ENCODE results near the gene NALCN. TPM values are rescaled to one million over a fixed set of nuclear protein-coding genes. Genes with fewer than 3 reads are reported as not detected.

The NALCN gene
- total RNA-seq, 3 donors from 2014 or later (not counting 1 experiment from before 2014, with no cell fraction given) = not detected

DNA sequence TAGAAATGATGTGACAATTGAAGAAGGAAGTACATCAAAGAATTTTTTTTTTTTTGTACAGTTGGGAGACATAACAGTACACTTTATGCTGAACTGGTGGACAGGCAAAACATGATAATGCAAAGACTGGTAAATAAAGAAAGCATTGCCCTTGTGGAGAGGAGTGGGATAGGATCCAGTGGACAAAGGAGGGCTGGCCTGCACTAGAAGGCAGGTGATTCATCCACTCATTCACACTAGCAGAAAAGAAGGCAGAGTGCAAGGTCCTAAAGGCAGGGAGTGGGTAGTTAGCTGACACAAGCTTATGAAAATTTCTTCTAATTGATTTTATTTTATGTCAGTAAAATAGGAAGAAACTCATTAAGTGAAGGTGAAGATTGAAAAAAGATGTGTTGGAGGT, 17.6 kb upstream of the NALCN start:
- peaks cover 10 to 14% of the 10 kb centered on the region in 2 donors for H3K9me3 Mint-ChIP-seq
- H3K4me1 Mint-ChIP-seq = no peaks in the 10 kb centered on the region
- H3K4me3 ChIP-seq (ENCODE audit: low read length) = no peak overlapping the region
- H3K4me3 Mint-ChIP-seq = no peak overlapping the region
- H3K27ac ChIP-seq (ENCODE audit: low read length) = no peak overlapping the region
- no peak overlapping the region for H3K27ac Mint-ChIP-seq
- DNase-seq = no peak
- no peaks in the 10 kb centered on the region for H3K4me1 ChIP-seq (ENCODE audit: control insufficient read depth, insufficient read depth, low read length)
- no peaks in the 10 kb centered on the region for H3K27me3 ChIP-seq (ENCODE audit: control insufficient read depth, insufficient read depth, low read length)
- TF ChIP-seq, protein P1, sequence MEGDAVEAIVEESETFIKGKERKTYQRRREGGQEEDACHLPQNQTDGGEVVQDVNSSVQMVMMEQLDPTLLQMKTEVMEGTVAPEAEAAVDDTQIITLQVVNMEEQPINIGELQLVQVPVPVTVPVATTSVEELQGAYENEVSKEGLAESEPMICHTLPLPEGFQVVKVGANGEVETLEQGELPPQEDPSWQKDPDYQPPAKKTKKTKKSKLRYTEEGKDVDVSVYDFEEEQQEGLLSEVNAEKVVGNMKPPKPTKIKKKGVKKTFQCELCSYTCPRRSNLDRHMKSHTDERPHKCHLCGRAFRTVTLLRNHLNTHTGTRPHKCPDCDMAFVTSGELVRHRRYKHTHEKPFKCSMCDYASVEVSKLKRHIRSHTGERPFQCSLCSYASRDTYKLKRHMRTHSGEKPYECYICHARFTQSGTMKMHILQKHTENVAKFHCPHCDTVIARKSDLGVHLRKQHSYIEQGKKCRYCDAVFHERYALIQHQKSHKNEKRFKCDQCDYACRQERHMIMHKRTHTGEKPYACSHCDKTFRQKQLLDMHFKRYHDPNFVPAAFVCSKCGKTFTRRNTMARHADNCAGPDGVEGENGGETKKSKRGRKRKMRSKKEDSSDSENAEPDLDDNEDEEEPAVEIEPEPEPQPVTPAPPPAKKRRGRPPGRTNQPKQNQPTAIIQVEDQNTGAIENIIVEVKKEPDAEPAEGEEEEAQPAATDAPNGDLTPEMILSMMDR (IDR thresholded peaks at IDR 0.05) = no peak
- no peaks in the 10 kb centered on the region for H3K27me3 Mint-ChIP-seq (ENCODE audit: low read depth in 2 of 2)
- no peaks in the 10 kb centered on the region for H3K36me3 Mint-ChIP-seq
- ATAC-seq = no peak
- no peaks in the 10 kb centered on the region for H3K36me3 ChIP-seq (ENCODE audit: control insufficient read depth, insufficient read depth, low read length)
- H3K9me3 ChIP-seq (ENCODE audit: control insufficient read depth, insufficient read depth, low read length) = no peaks in the 10 kb centered on the region
- intact Hi-C loops (cut with micrococcal nuclease) = no loop called here

DNA sequence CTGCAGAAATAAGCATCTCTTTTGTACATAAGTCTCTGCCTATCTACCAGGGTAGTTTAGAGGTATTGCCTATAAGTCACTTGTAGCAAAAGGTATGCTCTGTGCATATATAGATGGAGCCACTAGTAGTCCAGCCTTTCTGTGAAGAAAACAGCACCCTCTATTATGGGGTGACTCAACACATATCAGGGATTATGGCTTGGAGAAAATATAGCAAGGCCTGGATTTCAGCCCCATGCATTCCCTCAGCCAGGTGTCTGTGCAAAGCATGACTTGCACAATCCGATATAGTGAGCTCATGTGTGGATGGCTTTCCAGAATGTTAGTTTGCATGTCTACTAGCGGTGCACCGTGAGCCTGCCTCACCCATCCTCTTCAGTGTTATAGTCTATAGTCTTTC, 13.4 kb upstream of the NALCN start:
- no peak overlapping the region for H3K4me3 Mint-ChIP-seq
- no peaks in the 10 kb centered on the region for H3K9me3 ChIP-seq (ENCODE audit: control insufficient read depth, insufficient read depth, low read length)
- no peak overlapping the region for H3K27ac ChIP-seq (ENCODE audit: low read length)
- H3K9me3 Mint-ChIP-seq = peaks cover 12 to 13% of the 10 kb centered on the region in 2 donors
- no peaks in the 10 kb centered on the region for H3K36me3 ChIP-seq (ENCODE audit: control insufficient read depth, insufficient read depth, low read length)
- H3K27me3 Mint-ChIP-seq (ENCODE audit: low read depth in 2 of 2) = no peaks in the 10 kb centered on the region
- H3K27ac Mint-ChIP-seq = no peak overlapping the region
- 92% methylated on average over 3 of the region's 3 CpGs for WGBS (ENCODE audit: insufficient coverage)
- H3K4me3 ChIP-seq (ENCODE audit: low read length) = no peak overlapping the region
- DNase-seq (no peak), ATAC-seq (no peak)
- H3K27me3 ChIP-seq (ENCODE audit: control insufficient read depth, insufficient read depth, low read length) = no peaks in the 10 kb centered on the region
- H3K36me3 Mint-ChIP-seq = no peaks in the 10 kb centered on the region
- TF ChIP-seq, protein P1 (IDR thresholded peaks at IDR 0.05) = no peak
- no peaks in the 10 kb centered on the region for H3K4me1 ChIP-seq (ENCODE audit: control insufficient read depth, insufficient read depth, low read length)
- H3K4me1 Mint-ChIP-seq = no peaks in the 10 kb centered on the region
- intact Hi-C loops (cut with micrococcal nuclease) = no loop called here

DNA sequence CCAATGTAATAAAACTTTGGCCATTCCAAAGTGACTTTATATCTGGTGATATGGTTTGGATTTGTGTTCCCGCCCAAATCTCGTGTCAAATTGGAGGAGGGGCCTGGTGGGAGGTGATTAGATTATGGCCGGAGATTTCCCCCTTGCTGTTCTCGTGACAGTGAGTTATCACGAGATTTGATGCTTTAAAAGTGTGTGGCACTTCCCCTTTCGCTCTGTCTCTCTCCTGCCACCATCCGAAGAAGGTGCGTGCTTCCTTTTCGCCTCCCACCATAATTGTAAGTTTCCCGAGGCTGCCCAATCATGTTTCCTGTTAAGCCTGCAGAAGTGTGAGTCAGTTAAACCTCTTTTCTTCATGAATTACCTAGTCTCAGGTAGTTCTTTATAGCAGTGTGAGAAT, 9.3 kb upstream of the NALCN start:
- H3K9me3 Mint-ChIP-seq = peaks cover 2 to 4% of the 10 kb centered on the region in 2 donors
- WGBS (ENCODE audit: insufficient coverage) = 67% methylated on average over 10 of the region's 10 CpGs

DNA sequence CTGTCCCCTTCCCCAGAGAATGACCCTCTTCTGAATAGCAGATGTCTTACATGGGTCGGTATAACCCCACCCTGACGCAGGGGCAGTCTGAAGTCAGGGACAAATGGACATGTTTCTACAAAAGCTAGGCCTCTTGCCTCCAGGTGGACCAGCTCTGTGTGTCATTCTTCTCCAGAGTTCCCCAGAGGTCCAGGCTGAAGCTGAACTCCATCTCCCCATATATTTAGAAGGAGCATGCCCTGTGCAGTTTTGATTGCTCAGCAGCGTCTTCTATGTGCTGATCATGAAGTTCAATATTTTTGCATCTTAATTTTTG, 8.8 kb upstream of the NALCN start:
- no peaks in the 10 kb centered on the region for H3K36me3 Mint-ChIP-seq
- 88% methylated on average over 2 of the region's 3 CpGs for WGBS (ENCODE audit: insufficient coverage)
- DNase-seq = no peak

More for the DNA sequence above, 9.3 kb upstream of the NALCN start:
- Mint-ChIP-seq H3K27ac (no peak overlapping the region), H3K36me3 (no peaks in the 10 kb centered on the region), H3K4me3 (no peak overlapping the region), H3K4me1 (no peaks in the 10 kb centered on the region), H3K27me3 (ENCODE audit: low read depth in 2 of 2) (no peaks in the 10 kb centered on the region)
- intact Hi-C loops (cut with micrococcal nuclease) = no loop called here
- no peaks in the 10 kb centered on the region for H3K36me3 ChIP-seq (ENCODE audit: control insufficient read depth, insufficient read depth, low read length)
- no peaks in the 10 kb centered on the region for H3K27me3 ChIP-seq (ENCODE audit: control insufficient read depth, insufficient read depth, low read length)
- ATAC-seq (no peak), DNase-seq (no peak)
- no peak overlapping the region for H3K4me3 ChIP-seq (ENCODE audit: low read length)
- H3K9me3 ChIP-seq (ENCODE audit: control insufficient read depth, insufficient read depth, low read length) = no peaks in the 10 kb centered on the region
- TF ChIP-seq, protein P1 (IDR thresholded peaks at IDR 0.05) = no peak
- H3K27ac ChIP-seq (ENCODE audit: low read length) = no peak overlapping the region
- H3K4me1 ChIP-seq (ENCODE audit: control insufficient read depth, insufficient read depth, low read length) = no peaks in the 10 kb centered on the region

More for the DNA sequence above, 8.8 kb upstream of the NALCN start:
- intact Hi-C loops (cut with micrococcal nuclease) = no loop called here
- peaks cover 2 to 5% of the 10 kb centered on the region in 2 donors for H3K9me3 Mint-ChIP-seq
- Histone ChIP-seq H3K4me1 (ENCODE audit: control insufficient read depth, insufficient read depth, low read length) (no peaks in the 10 kb centered on the region), H3K27me3 (ENCODE audit: control insufficient read depth, insufficient read depth, low read length) (no peaks in the 10 kb centered on the region), H3K9me3 (ENCODE audit: control insufficient read depth, insufficient read depth, low read length) (no peaks in the 10 kb centered on the region), H3K27ac (ENCODE audit: low read length) (no peak overlapping the region), H3K4me3 (ENCODE audit: low read length) (no peak overlapping the region), H3K36me3 (ENCODE audit: control insufficient read depth, insufficient read depth, low read length) (no peaks in the 10 kb centered on the region)
- no peak overlapping the region for H3K4me3 Mint-ChIP-seq
- H3K27ac Mint-ChIP-seq = no peak overlapping the region
- H3K27me3 Mint-ChIP-seq (ENCODE audit: low read depth in 2 of 2) = no peaks in the 10 kb centered on the region
- TF ChIP-seq, protein P1 (IDR thresholded peaks at IDR 0.05) = no peak
- H3K4me1 Mint-ChIP-seq = no peaks in the 10 kb centered on the region
- ATAC-seq = no peak

Measured in natural killer cell (primary cell).